Raji (cell line): Measurements from ENCODE around the gene PDZRN3.

Experiments
- POLR2A ChIP-seq: IDR thresholded peaks from 2 replicates; pipeline ENCODE4 v1.6.1; 2011; ENCODE audit warnings: low read depth, low read length, control low read depth; ENCODE audit not compliant: insufficient read depth

Gene PDZRN3

DNA sequence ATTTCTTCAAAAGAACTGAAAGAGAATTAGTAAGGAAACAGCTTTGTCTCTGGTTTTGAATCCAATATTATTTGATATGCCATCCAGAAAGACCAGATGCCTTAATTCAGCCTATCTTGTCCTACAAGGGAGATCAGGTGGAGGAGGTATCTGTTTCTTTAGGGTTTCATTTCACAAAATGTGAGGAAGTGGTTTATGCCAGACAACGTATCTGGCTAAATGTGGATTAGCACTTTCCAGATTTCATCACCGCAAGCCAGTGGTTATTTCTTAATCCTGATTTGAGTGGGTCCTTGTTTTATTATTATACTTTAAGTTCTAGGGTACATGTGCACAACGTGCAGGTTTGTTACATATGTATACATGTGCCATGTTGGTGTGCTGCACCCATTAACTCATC lies 292.2 kb downstream of the PDZRN3 start:
- no peak for TF ChIP-seq POLR2A
